Hepatocyte (in vitro differentiated cells): ENCODE measurements around the gene C17orf100. TPM values are rescaled to one million over a fixed set of nuclear protein-coding genes. Genes with fewer than 3 reads are reported as not detected.

ENCODE experiments used
- DNase-seq: peaks from one replicate; pipeline ENCODE4 v3.0.0-alpha.2; 2016; ENCODE audit warnings: low spot score
- H2AFZ ChIP-seq: fragments of 200-600 bp; sonication (generic); 2 replicates; pipeline ENCODE4 v1.6.0; 2016; ENCODE audit warnings: antibody characterized with exemption, mild to moderate bottlenecking
- H3K27ac ChIP-seq: fragments of 200-600 bp; sonication (generic); 2 replicates; pipeline ENCODE4 v1.5.1; 2016; ENCODE audit warnings: mild to moderate bottlenecking
- H3K27me3 ChIP-seq: fragments of 200-600 bp; sonication (generic); 2 replicates; pipeline ENCODE4 v1.6.1; 2016
- H3K36me3 ChIP-seq: fragments of 200-600 bp; sonication (generic); replicated peaks from 2 replicates; pipeline ENCODE4 v1.5.1; 2016; ENCODE audit warnings: low read depth; ENCODE audit not compliant: insufficient read depth
- H3K4me1 ChIP-seq: fragments of 200-600 bp; sonication (generic); 2 replicates; pipeline ENCODE4 v1.5.1; 2016; ENCODE audit warnings: mild to moderate bottlenecking, moderate library complexity; ENCODE audit not compliant: insufficient read depth
- H3K4me2 ChIP-seq: fragments of 200-600 bp; sonication (generic); 2 replicates; pipeline ENCODE4 v1.6.0; 2016
- H3K4me3 ChIP-seq: fragments of 200-600 bp; sonication (generic); 2 replicates; pipeline ENCODE4 v1.5.1; 2016; ENCODE audit warnings: mild to moderate bottlenecking
- H3K79me2 ChIP-seq: fragments of 200-600 bp; sonication (generic); 2 replicates; pipeline ENCODE4 v1.6.0; 2017; ENCODE audit warnings: mild to moderate bottlenecking
- H3K9me2 ChIP-seq: fragments of 200-600 bp; sonication (generic); replicated peaks from 2 replicates; pipeline ENCODE4 v1.6.0; 2017; ENCODE audit warnings: mild to moderate bottlenecking; ENCODE audit not compliant: insufficient read depth
- H3K9me3 ChIP-seq: fragments of 200-600 bp; sonication (generic); 2 replicates; pipeline ENCODE4 v1.5.1; 2016; ENCODE audit warnings: low read depth, mild to moderate bottlenecking
- H4K20me1 ChIP-seq: fragments of 200-600 bp; sonication (generic); 2 replicates; pipeline ENCODE4 v1.6.0; 2016; ENCODE audit warnings: mild to moderate bottlenecking; ENCODE audit not compliant: insufficient read depth, poor library complexity, severe bottlenecking
- CTCF ChIP-seq: fragments of 200-600 bp; sonication (generic); IDR thresholded peaks from 2 replicates; pipeline ENCODE4 v1.5.1; 2016; ENCODE audit warnings: antibody characterized with exemption, mild to moderate bottlenecking; ENCODE audit not compliant: poor library complexity
- EZH2 ChIP-seq: fragments of 200-600 bp; sonication (generic); IDR thresholded peaks from 2 replicates; pipeline ENCODE4 v1.6.1; 2016; ENCODE audit warnings: antibody characterized with exemption, mild to moderate bottlenecking, borderline replicate concordance
- EZH2phosphoT487 ChIP-seq: fragments of 200-600 bp; sonication (generic); IDR thresholded peaks from one replicate; pipeline ENCODE4 v1.6.1; 2018; ENCODE audit warnings: antibody characterized with exemption, mild to moderate bottlenecking, low read depth, moderate library complexity; ENCODE audit not compliant: unreplicated experiment, severe bottlenecking
- WGBS: methylation state at CpG from one replicate; pipeline ENCODE4 v1.1.6; 2016; ENCODE audit warnings: low lambda C conversion rate; ENCODE audit errors: missing lambda C conversion rate; 5-methylcytosine and 5-hydroxymethylcytosine counted together
- polyA plus RNA-seq: library from polyadenylated mRNA; unstranded; fragments of >200 nt; fragmentation: Nextera tagmentation; extraction: Ambion mirVana; gene quantifications from 2 replicates; pipeline ENCODE4 v1.2.1, GENCODE V29; 2016
- total RNA-seq: library from RNA; depleted of rRNA; stranded (reverse); fragments of >200 nt; gene quantifications from 2 replicates; pipeline ENCODE4 v1.2.3, GENCODE V29; 2014

Gene C17orf100
- total and polyA plus RNA-seq, 2 experiments from 2014 or later = 4.5 to 5.5 TPM

- Histone ChIP-seq H3K36me3 (no peaks in the 10 kb centered on the region), H3K79me2 (no peaks in the 10 kb centered on the region), H3K4me3 (no peak overlapping the region), H4K20me1 (no peaks in the 10 kb centered on the region), H3K4me2 (no peak overlapping the region), H3K4me1 (peaks cover 3% of the 10 kb centered on the region), H3K27ac (no peak overlapping the region), H3K9me3 (no peaks in the 10 kb centered on the region), H3K9me2 (no peaks in the 10 kb centered on the region), H2AFZ (no peak overlapping the region), H3K27me3 (no peaks in the 10 kb centered on the region)
- 55% methylated on average over 3 of the region's 3 CpGs for WGBS
- DNase-seq = no peak
- TF ChIP-seq EZH2 (no peak), CTCF (no peak), EZH2phosphoT487 (no peak)
Observed at GRCh38 chr17:6683081-6683684, 31.6 kb downstream of the C17orf100 start.

DNA sequence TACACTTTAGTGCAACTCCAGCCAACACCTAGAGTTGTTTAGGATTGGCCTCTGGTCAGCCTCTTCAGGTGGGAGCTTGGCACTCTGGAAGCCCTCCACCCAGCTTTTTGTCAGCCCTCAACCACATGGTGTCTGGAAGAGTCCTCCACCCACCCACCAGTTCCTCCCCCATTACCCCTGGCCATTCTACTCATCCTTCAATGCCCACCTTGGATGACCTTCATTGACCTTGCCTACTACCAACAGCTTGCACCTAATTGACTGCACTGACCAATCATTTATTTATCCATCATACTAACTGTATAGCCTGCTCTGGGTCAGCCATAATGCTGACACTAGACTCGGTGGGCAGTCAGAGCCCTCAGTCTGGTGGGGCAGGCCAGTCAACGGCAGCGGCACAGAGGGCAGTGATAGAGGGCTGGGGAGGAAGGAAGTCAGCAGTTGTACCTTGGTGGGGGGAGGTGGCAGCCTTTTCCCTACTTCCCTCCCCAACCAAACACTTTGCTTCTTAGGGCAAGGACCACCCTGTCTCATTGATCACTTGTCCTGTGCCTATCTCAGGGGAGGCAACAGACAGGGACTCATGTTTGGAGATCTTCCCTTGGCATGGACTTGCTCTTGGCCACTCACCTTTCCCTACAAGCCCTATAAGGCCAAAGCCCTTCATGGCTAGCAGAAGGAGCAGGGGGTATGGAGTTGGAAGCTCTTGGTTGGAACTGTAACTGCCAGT lies 32.3 kb downstream of the C17orf100 start:
- Histone ChIP-seq H3K9me3 (no peaks in the 10 kb centered on the region), H2AFZ (no peak overlapping the region), H3K4me3 (no peak overlapping the region), H3K27ac (no peak overlapping the region), H3K27me3 (no peaks in the 10 kb centered on the region), H3K79me2 (no peaks in the 10 kb centered on the region), H3K4me2 (no peak overlapping the region), H3K4me1 (peaks cover 3% of the 10 kb centered on the region), H3K9me2 (no peaks in the 10 kb centered on the region), H4K20me1 (no peaks in the 10 kb centered on the region), H3K36me3 (no peaks in the 10 kb centered on the region)
- 89% methylated on average over 3 of the region's 3 CpGs for WGBS
- DNase-seq = no peak
- TF ChIP-seq EZH2 (no peak), EZH2phosphoT487 (no peak), CTCF (no peak)

DNA sequence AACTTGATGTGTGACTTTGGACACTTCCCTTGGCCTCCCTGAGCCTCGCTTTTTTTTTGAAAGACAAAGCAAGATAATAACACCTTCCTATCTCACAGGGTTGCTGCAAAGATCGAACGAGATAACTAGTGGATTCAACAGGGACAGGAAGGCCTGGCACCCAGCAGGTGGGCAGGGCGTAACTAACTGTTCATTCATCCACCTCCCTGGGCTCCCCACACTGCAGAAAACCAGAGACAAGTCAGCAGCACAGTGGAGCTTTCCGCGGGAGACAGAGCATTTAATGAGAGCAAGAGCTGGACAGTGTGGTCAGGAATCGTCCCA lies 32.9 kb downstream of the C17orf100 start:
- H3K9me2 ChIP-seq = no peaks in the 10 kb centered on the region
- H4K20me1 ChIP-seq = no peaks in the 10 kb centered on the region
- 55% methylated on average over 7 of the region's 7 CpGs for WGBS
- H3K4me3 ChIP-seq = no peak overlapping the region
- DNase-seq = no peak
- peaks cover 3% of the 10 kb centered on the region for H3K4me1 ChIP-seq
- TF ChIP-seq EZH2 (no peak), EZH2phosphoT487 (no peak), CTCF (no peak)
- H3K4me2 ChIP-seq = no peak overlapping the region
- no peaks in the 10 kb centered on the region for H3K36me3 ChIP-seq
- no peaks in the 10 kb centered on the region for H3K79me2 ChIP-seq
- no peaks in the 10 kb centered on the region for H3K27me3 ChIP-seq
- H3K9me3 ChIP-seq = no peaks in the 10 kb centered on the region
- H2AFZ ChIP-seq = no peak overlapping the region
- H3K27ac ChIP-seq = no peak overlapping the region
